SJCRH30 (cell line): ENCODE results near the gene GPR39. TPM values are rescaled to one million over a fixed set of nuclear protein-coding genes. Genes with fewer than 3 reads are reported as not detected.

Experiments used
- DNase-seq, 2 experiments: peaks; one replicate each; pipeline ENCODE4 v3.0.0-alpha.2; 2015 to 2020
- H3K27ac ChIP-seq: fragments of 250-450 bp; sonication (Bioruptor Pico); 2 replicates; pipeline ENCODE4 v1.5.1; 2020; ENCODE audit warnings: mild to moderate bottlenecking, moderate library complexity
- H3K27me3 ChIP-seq: fragments of 250-450 bp; sonication (Bioruptor Pico); 2 replicates; pipeline ENCODE4 v1.5.1; 2020; ENCODE audit warnings: mild to moderate bottlenecking, moderate library complexity
- H3K36me3 ChIP-seq: fragments of 250-450 bp; sonication (Bioruptor Pico); 2 replicates; pipeline ENCODE4 v1.5.1; 2020; ENCODE audit warnings: mild to moderate bottlenecking, moderate library complexity
- H3K4me1 ChIP-seq: fragments of 250-450 bp; sonication (Bioruptor Pico); 2 replicates; pipeline ENCODE4 v1.5.1; 2020; ENCODE audit warnings: mild to moderate bottlenecking, moderate library complexity
- H3K4me3 ChIP-seq: fragments of 250-450 bp; sonication (Bioruptor Pico); 2 replicates; pipeline ENCODE4 v1.5.1; 2020; ENCODE audit warnings: mild to moderate bottlenecking, moderate library complexity
- H3K9me3 ChIP-seq: fragments of 250-450 bp; sonication (Bioruptor Pico); replicated peaks from 2 replicates; pipeline ENCODE4 v1.5.1; 2020; ENCODE audit warnings: mild to moderate bottlenecking, moderate library complexity
- total RNA-seq: library from RNA; depleted of rRNA; stranded (reverse); fragments of >200 nt; shearing (Covaris generic); gene quantifications from 2 replicates; pipeline ENCODE4 v1.2.3, GENCODE V29; 2014

GPR39 gene
- total RNA-seq, 1 experiment from 2014 or later, result 0.16 TPM

DNA sequence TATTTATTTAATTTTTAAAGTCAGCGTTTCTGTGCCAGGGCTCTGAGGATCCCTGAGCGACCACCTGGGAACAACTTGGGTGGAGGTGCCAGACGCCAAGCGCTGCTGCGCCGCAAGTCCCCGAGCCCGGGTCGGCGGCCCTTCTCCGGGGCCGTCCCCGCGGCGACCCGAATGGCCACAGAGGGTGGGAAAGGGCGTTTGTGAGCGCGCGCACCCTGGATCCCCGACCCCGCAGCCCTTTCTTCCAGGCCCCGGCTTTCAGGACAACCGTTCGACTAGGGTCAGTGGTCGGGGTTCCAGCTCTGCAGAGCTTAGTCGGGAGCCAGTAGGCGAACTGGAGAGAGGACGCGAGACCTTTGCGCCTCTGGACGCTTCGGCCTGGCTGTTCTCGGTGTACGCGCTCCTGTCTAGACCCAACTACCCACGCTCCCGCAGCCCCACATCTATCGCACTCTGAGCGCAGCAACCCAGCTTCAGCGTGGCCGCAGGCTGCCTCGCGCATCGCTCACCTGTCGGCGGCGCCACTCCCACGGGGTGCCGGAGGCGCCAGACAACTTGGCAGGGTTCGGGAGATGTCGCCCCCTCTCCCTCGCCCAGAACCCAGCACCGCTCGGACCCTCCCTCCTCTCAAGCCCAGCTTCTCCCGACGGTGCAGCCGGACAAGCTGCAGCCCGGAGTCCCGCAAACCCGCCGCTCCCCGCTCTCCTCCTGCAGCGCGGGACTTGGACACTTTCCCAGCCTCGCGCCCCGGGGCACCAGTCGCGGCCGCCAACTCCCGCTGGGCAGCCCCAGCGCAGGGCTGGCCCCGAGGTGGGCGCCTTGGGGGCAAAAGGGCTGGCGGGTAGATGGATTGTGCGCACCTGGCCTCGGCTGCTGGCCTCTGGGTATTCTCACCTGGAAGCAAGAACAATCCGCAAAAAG is 252.6 kb downstream of the GPR39 start:
- DNase-seq, result no peak

DNA sequence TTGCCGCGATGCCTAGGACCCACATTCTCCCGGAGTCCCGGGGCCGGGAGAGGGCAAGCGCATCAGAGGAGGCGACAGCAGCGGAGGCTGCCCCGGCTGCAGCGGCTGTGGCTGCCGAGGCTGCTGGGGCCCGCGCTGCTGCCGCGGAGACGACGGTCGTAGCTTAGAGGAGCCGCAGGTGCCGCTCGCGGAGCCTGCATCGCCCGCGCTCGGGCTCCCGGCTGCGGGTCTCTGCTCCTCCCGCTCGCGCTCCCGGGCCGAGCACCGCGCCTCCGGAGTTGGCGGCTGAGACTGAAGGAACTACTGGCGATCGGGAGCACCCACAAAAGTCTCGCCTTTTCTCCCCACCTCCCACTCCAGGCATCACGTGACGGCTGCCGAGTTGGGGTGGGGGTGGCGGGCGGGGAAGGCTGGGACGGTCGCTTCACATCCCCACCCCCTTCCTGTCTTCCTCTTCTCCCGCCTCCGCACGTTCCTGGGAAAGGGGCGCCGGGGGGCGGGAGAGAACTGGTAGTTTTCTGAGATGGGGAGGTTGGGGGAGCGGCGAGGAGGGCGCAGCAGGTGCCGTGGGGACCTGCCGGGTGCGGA is 253.4 kb downstream of the GPR39 start, which contains the start of gene LYPD1:
LYPD1 (minus strand) TSS at position 298 of the 588 bp plus-strand sequence; CDS start at position 25, 273 bp downstream.
- H3K4me3 ChIP-seq, result no peak within 1 kb of the TSS
- H3K4me1 ChIP-seq, result 0 out of 2 replicates have a peak, but pooled peaks cover 3% of the 10 kb centered on the region
- H3K27ac ChIP-seq, result no peak within 1 kb of the TSS
- H3K27me3 ChIP-seq, result no peaks in the 10 kb centered on the region
- no peaks in the 10 kb centered on the region for H3K36me3 ChIP-seq
- no peak for DNase-seq
- H3K9me3 ChIP-seq, result no peaks in the 10 kb centered on the region

More for the DNA sequence above, 252.6 kb downstream of the GPR39 start:
- Histone ChIP-seq H3K36me3 (no peaks in the 10 kb centered on the region), H3K27ac (no peak overlapping the region), H3K9me3 (no peaks in the 10 kb centered on the region), H3K27me3 (0 out of 2 replicates have a peak, but pooled peaks cover 3% of the 10 kb centered on the region), H3K4me3 (no peak overlapping the region), H3K4me1 (0 out of 2 replicates have a peak, but pooled peaks cover 3% of the 10 kb centered on the region)

DNA sequence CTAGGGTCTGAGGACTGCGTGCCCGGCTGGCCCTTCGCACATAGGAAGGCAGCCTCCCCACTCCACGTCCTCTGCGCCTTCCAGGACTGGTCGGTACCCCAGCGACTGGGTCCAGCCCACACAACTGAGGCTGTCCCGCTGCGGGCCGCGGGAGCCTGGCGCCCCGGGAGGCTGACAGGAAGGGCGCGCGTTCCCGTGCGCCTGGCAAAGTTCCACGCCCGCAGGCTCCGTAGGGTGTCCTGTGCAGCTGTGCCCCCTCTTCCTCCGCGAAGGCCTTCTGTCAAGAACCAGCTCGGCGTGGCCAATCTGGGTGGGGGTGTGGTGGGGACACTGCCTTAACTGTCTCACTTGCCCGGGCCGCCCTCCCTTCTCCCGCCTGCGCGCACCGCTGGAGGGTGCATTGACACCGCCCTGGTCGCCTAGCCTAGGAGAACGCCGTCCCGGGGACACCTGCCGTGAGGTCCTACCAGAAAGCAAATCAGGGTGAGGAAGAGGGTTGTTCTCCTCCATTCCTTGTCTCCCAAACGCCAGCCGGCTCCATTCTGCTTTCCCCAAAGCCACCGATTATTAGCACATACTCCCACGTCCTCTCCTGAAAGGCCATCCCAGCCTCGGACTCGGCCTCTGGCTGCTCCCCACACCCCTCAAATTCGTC is 254.0 kb downstream of the GPR39 start:
- no peaks in the 10 kb centered on the region for H3K9me3 ChIP-seq
- no peak for DNase-seq
- no peaks in the 10 kb centered on the region for H3K27me3 ChIP-seq
- 0 out of 2 replicates have a peak, but pooled peaks cover 3% of the 10 kb centered on the region for H3K4me1 ChIP-seq
- no peak overlapping the region for H3K4me3 ChIP-seq
- H3K27ac ChIP-seq, result no peak overlapping the region
- no peaks in the 10 kb centered on the region for H3K36me3 ChIP-seq

DNA sequence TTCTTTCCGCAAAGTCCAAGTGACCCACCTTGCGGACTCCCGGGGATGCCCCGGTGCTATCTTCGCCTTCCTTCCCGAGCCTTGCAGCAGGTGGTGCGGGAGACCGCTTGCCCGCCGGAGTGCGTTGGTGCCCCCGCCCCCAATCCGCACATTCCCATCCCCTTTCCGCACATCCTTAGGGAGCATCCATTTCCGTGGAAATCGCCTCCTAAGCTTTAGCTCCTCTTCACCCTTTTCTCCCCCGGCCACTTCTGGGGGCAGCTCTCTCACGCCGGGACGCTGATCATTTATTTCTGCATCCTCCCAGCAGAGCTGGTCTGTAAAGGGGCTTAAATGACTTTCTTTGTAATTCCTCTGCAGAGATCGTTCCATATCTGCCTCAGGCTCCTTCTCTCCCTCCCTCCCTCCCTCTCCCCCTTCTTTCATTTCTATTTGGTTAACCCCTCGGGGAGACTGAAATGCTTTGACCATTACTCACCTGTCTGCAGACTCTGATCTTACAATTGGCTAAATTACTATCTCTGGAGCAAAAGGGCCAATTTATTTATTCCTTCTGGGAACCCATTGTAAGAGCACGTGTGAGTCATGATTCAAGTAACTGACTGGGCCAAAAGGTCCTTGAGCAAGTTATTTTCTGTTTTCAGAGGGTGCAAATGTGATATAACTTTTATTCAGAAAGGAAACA is 254.7 kb downstream of the GPR39 start:
- no peak overlapping the region for H3K27ac ChIP-seq

DNA sequence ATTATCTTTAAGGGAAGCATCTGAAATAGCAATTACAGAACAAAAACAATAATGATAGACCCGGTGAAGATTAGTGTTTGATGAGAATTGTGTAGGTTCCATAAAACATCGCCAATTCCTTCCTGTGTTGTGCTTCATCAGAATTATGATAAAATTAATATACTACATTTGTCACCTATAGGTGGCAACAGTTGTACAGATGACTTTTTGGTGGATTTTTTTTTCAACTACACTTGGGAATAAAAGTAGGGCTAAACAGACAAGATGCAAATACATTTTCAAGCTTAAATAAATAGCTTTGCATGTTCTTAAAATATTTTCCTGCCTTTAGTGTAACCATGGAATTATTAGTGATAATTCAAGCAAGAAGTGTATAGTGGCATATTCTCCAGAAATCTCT is 260.4 kb downstream of the GPR39 start:
- Histone ChIP-seq H3K27me3 (no peaks in the 10 kb centered on the region), H3K36me3 (no peaks in the 10 kb centered on the region), H3K4me3 (no peak overlapping the region), H3K4me1 (no peaks in the 10 kb centered on the region), H3K9me3 (no peaks in the 10 kb centered on the region), H3K27ac (no peak overlapping the region)
- no peak for DNase-seq

More for the DNA sequence above, 254.7 kb downstream of the GPR39 start:
- Histone ChIP-seq H3K4me1 (0 out of 2 replicates have a peak, but pooled peaks cover 3% of the 10 kb centered on the region), H3K36me3 (no peaks in the 10 kb centered on the region), H3K27me3 (no peaks in the 10 kb centered on the region), H3K4me3 (no peak overlapping the region), H3K9me3 (no peaks in the 10 kb centered on the region)
- DNase-seq, result no peak

DNA sequence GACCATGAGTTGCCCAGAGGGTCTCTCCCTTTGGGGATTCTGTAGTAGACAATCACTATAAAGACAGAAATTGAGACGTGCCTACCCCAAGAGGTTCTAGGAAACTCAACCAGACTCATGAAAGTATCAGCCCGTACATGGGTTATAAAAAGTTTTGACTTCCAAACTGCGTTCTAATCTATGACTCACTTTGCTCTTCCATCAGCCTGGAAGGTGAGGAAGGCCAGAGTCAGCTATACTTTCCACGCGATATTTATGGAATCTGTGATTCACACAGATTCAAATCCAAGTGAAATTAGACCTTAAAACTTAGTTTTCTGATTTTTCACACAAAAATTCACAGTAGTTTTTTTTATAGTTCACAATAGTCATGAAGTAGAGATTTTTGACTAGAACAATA is 261.1 kb downstream of the GPR39 start:
- Histone ChIP-seq H3K27me3 (no peaks in the 10 kb centered on the region), H3K36me3 (no peaks in the 10 kb centered on the region), H3K4me1 (no peaks in the 10 kb centered on the region), H3K4me3 (no peak overlapping the region), H3K27ac (no peak overlapping the region), H3K9me3 (no peaks in the 10 kb centered on the region)
- DNase-seq, result no peak

DNA sequence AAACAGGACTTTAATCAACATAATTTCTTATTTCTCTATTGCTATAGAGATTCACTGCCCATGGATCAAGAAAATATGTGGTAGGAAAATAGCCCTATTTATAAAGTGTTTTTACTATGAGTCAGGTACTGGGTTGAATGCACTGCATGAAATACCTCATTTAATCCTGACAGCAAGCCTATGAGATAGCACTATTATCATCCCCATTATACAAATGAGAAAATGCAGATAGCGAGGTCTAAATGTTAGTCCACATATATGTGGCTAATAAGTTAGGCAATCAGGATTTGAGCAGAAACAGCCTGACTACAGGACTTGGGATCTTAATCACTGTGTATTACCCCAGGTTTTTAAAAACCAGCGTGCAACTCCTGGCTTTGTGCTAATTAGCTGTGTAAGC is 261.9 kb downstream of the GPR39 start:
- Histone ChIP-seq H3K4me1 (no peaks in the 10 kb centered on the region), H3K4me3 (no peak overlapping the region), H3K9me3 (no peaks in the 10 kb centered on the region), H3K27me3 (no peaks in the 10 kb centered on the region), H3K27ac (no peak overlapping the region), H3K36me3 (no peaks in the 10 kb centered on the region)
- no peak for DNase-seq

DNA sequence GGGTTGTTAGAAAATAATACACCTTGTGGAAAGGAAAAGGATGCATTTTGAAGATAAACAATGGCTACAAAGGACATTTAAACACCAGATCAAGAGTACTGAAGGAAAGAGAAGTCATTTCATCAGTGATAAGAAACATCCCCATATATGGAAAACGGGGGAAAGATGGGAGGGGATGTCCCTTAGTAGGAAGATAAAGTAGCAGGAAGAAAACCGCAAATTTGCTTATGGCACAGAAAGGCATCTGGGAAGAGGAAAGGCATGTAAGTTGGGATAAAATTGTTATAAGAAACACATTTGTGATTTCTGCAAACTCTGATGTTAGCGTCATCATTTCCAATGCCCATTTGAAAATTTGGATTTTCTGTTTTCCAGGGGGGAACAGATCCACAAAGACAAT is 263.9 kb downstream of the GPR39 start:
- no peaks in the 10 kb centered on the region for H3K9me3 ChIP-seq
- DNase-seq, result no peak
- no peaks in the 10 kb centered on the region for H3K36me3 ChIP-seq
- no peaks in the 10 kb centered on the region for H3K4me1 ChIP-seq
- H3K4me3 ChIP-seq, result no peak overlapping the region
- no peaks in the 10 kb centered on the region for H3K27me3 ChIP-seq
- H3K27ac ChIP-seq, result no peak overlapping the region

DNA sequence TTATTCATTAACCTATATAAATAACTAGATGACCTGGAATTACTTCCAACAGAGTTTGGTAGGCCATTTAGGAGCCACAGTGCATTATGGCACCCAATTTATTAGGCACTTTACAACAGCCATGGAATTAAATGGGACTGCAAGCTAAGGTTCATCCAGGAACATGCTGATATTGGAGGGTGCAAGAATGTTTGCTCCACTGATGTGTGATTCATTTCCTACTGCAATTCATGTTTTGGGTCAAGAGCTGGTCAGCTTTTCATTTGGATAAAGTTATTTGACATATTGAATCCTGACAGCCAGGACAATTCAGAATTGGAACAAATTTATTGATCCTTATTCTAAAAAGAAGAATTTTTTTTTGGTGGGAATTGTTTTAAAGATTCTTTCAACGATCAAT is 265.2 kb downstream of the GPR39 start:
- no peaks in the 10 kb centered on the region for H3K36me3 ChIP-seq
- no peak for DNase-seq
- H3K27me3 ChIP-seq, result no peaks in the 10 kb centered on the region
- H3K9me3 ChIP-seq, result no peaks in the 10 kb centered on the region
- H3K4me1 ChIP-seq, result no peaks in the 10 kb centered on the region
- H3K27ac ChIP-seq, result no peak overlapping the region
- H3K4me3 ChIP-seq, result no peak overlapping the region

DNA sequence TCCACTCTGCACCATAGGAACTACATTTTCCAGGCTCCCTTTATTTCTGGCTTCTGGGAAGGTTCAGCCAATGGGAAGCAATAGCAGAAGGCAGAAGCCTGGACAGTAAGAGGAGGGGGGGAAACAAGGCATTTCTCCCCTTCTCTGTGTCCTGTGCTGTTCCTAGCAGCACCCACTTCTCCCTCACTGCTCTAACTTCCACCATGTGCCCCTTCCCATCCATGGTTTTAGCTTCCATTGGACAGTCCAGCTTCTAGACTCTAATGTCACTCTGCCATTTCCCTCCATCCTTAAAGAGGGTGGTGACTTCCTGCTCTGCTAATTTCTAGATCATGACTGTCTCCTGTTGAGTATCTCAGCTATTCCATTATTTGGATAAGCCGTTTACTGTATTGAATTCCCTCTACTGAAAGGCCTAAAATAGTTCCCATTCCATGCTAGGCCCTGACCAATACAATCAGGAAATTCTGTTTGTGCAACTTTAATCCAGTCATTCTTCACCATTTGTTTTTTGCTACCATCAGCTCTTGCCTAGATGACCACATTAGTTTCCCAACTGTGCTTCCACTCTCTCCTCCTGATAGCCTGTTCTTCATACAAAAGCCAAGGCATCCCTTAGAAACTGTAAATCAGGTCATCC is 274.2 kb downstream of the GPR39 start:
- Histone ChIP-seq H3K36me3 (no peaks in the 10 kb centered on the region), H3K4me1 (no peaks in the 10 kb centered on the region), H3K27ac (no peak overlapping the region), H3K9me3 (no peaks in the 10 kb centered on the region), H3K27me3 (no peaks in the 10 kb centered on the region), H3K4me3 (no peak overlapping the region)
- DNase-seq, result no peak

DNA sequence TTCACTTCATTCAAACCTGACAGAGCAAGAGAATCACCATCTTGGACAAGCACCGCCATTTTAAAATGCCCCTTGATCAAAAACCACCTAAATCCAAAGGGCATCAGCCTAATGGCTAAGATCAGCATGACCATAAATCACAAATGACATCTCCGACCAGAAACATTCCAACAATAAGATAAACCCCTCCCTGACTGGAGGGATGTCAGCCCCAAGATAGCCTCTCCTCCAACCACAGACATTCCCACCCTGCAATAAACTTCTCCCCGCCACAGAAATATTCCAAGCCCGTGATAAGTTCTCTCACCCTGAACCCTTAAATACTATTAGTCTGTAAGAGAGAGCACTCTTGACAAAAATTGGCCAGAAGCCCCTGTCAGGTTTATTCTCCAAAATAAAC is 275.0 kb downstream of the GPR39 start:
- DNase-seq, result no peak
- H3K4me3 ChIP-seq, result no peak overlapping the region
- no peak overlapping the region for H3K27ac ChIP-seq
- no peaks in the 10 kb centered on the region for H3K36me3 ChIP-seq
- H3K4me1 ChIP-seq, result no peaks in the 10 kb centered on the region
- H3K9me3 ChIP-seq, result no peaks in the 10 kb centered on the region
- H3K27me3 ChIP-seq, result no peaks in the 10 kb centered on the region

DNA sequence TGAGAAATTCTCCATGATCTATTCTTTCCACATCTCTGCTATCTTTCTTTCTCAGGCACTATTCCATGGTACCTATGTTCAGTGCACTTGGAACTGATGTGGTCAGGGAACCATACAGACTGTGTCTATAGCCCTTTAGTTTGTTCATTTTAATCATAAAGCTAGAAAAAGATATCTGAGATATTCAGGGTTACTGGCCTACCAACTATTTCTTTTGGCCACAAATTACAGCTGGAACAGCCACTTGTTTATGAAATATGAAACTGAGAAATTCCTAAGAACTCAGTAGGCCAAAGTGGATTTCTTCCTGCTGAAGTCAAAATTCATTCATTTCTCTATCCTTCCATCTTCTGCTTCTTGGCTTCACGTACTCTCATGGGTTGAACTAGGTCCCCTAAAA is 276.2 kb downstream of the GPR39 start:
- Histone ChIP-seq H3K4me1 (no peaks in the 10 kb centered on the region), H3K27ac (no peak overlapping the region), H3K36me3 (no peaks in the 10 kb centered on the region), H3K27me3 (no peaks in the 10 kb centered on the region), H3K9me3 (no peaks in the 10 kb centered on the region), H3K4me3 (no peak overlapping the region)
- no peak for DNase-seq
